GM06990 (cell line): ENCODE data around the gene CFP.

Experiments used
- DNase-seq: peaks from one replicate; pipeline ENCODE4 v3.0.0-alpha.2; 2011; ENCODE audit not compliant: insufficient read length; ENCODE audit errors: extremely low read depth
- H3K27me3 ChIP-seq: replicated peaks from 2 replicates; pipeline ENCODE4 v1.6.0; 2011; ENCODE audit warnings: low read length; ENCODE audit not compliant: control insufficient read depth, insufficient read depth
- H3K36me3 ChIP-seq: 2 replicates; pipeline ENCODE4 v1.5.1; 2011; ENCODE audit warnings: low read length; ENCODE audit not compliant: control insufficient read depth, insufficient read depth
- H3K4me3 ChIP-seq: replicated peaks from 2 replicates; pipeline ENCODE4 v1.5.1; 2011; ENCODE audit warnings: low read depth, mild to moderate bottlenecking, control low read depth, low read length
- CTCF ChIP-seq: IDR thresholded peaks from 2 replicates; pipeline ENCODE4 v1.5.1; 2011; ENCODE audit warnings: low read length, control low read depth, mild to moderate bottlenecking, inconsistent platforms; ENCODE audit not compliant: insufficient read depth, poor library complexity, severe bottlenecking

CFP gene

GRCh38 chrX:47661539-47661938, 31.8 kb upstream of the CFP start:
- no peak overlapping the region for H3K4me3 ChIP-seq
- TF ChIP-seq CTCF: no peak
- H3K27me3 ChIP-seq: no peaks in the 10 kb centered on the region
- no peaks in the 10 kb centered on the region; the same call in 1 of the 2 replicates for H3K36me3 ChIP-seq
- DNase-seq: no peak

- H3K4me3 ChIP-seq: peak overlapping the region; percentile 50
- no peak for DNase-seq
- TF ChIP-seq CTCF: no peak
- H3K36me3 ChIP-seq: peaks cover 1% of the 10 kb centered on the region; the same call in 1 of the 2 replicates
- H3K27me3 ChIP-seq: no peaks in the 10 kb centered on the region
Measured at GRCh38 chrX:47659421-47659726, 29.6 kb upstream of the CFP start.

- no peaks in the 10 kb centered on the region for H3K27me3 ChIP-seq
- H3K36me3 ChIP-seq: peaks cover 1% of the 10 kb centered on the region; the same call in 1 of the 2 replicates
- no peak for TF ChIP-seq CTCF
- DNase-seq: peak; percentile 93
- peak within 1 kb of the TSS; percentile 76 for H3K4me3 ChIP-seq
Measured at GRCh38 chrX:47658684-47659420, 29.1 kb upstream of the CFP start, which contains the start of gene UXT. UXT (minus strand) TSS chrX:47659180; CDS start chrX:47658927, 253 bp downstream.

- no peak for TF ChIP-seq CTCF
- H3K4me3 ChIP-seq: peak overlapping the region; percentile 53
- H3K27me3 ChIP-seq: no peaks in the 10 kb centered on the region
- DNase-seq: no peak
- peaks cover 1% of the 10 kb centered on the region; the same call in 1 of the 2 replicates for H3K36me3 ChIP-seq
Measured at GRCh38 chrX:47658301-47658683, 28.6 kb upstream of the CFP start.

- no peak for DNase-seq
- no peaks in the 10 kb centered on the region for H3K27me3 ChIP-seq
- TF ChIP-seq CTCF: no peak
- H3K36me3 ChIP-seq: peaks cover 1% of the 10 kb centered on the region; the same call in 1 of the 2 replicates
- H3K4me3 ChIP-seq: peak overlapping the region; percentile 37
Measured at GRCh38 chrX:47651043-47651905, 21.5 kb upstream of the CFP start.
